WI38 (cell line): ENCODE data around the gene SETD6.
"Not testable (repeated sequence)": the region's sequence is repeated elsewhere in the genome, so short reads cannot be mapped to it uniquely, and the experiment has no call there.

Experiments used
- H3K4me3 ChIP-seq: 2 replicates; pipeline ENCODE4 v1.5.1; 2011; ENCODE audit warnings: low read depth, mild to moderate bottlenecking, control low read depth, low read length
- TF ChIP-seq, protein P1 (sequence below): IDR thresholded peaks from 2 replicates; pipeline ENCODE4 v1.5.1; 2012; ENCODE audit warnings: low read depth, mild to moderate bottlenecking, control low read depth, low read length

Gene SETD6

DNA sequence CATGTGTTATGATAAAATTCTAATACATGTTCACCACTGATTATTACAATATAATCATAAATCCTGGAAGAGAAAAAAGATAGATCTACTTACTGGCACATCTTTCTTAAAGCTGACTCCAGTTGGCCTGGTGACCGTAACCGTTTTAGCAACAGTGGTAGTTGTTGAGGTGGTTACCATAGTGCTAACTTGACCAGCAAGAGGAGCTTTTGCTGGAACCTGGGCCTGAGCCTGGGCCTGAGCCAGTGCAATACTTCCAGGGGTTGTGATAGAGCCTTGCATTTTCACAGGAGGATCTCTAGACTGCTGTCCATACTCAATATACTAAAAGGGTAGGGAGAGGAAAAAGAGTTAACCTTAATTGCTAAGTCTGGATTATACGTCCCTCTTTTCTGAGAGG, 36.2 kb downstream of the SETD6 start:
- TF ChIP-seq, protein P1, sequence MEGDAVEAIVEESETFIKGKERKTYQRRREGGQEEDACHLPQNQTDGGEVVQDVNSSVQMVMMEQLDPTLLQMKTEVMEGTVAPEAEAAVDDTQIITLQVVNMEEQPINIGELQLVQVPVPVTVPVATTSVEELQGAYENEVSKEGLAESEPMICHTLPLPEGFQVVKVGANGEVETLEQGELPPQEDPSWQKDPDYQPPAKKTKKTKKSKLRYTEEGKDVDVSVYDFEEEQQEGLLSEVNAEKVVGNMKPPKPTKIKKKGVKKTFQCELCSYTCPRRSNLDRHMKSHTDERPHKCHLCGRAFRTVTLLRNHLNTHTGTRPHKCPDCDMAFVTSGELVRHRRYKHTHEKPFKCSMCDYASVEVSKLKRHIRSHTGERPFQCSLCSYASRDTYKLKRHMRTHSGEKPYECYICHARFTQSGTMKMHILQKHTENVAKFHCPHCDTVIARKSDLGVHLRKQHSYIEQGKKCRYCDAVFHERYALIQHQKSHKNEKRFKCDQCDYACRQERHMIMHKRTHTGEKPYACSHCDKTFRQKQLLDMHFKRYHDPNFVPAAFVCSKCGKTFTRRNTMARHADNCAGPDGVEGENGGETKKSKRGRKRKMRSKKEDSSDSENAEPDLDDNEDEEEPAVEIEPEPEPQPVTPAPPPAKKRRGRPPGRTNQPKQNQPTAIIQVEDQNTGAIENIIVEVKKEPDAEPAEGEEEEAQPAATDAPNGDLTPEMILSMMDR, result no peak
- H3K4me3 ChIP-seq, result no peak overlapping the region

- TF ChIP-seq, protein P1, result no peak
- no peak overlapping the region for H3K4me3 ChIP-seq
Measured at GRCh38 chr16:58556678-58557077, 41.4 kb downstream of the SETD6 start.

DNA sequence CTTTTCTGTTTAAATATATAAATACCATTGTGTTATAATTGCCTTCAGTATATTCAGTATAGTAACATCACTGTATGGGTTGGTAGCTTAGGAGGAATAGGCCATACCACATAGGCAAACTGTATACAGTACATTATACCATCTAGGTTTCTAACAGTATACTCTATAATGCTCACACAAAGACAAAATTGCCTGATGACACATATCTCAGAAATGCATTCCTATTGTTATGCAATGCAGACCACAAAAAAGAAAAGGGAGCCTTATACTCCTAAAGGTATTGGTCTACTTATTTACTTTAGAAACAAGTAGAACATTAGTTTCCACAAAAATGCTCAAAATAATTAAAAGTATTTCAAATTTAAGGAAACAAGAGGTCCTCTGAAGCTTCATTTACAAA, 47.9 kb downstream of the SETD6 start:
- H3K4me3 ChIP-seq, result no peak overlapping the region
- TF ChIP-seq, protein P1, result no peak

- TF ChIP-seq, protein P1, result no peak
- no peak overlapping the region for H3K4me3 ChIP-seq
Measured at GRCh38 chr16:58563775-58564174, 48.5 kb downstream of the SETD6 start.

DNA sequence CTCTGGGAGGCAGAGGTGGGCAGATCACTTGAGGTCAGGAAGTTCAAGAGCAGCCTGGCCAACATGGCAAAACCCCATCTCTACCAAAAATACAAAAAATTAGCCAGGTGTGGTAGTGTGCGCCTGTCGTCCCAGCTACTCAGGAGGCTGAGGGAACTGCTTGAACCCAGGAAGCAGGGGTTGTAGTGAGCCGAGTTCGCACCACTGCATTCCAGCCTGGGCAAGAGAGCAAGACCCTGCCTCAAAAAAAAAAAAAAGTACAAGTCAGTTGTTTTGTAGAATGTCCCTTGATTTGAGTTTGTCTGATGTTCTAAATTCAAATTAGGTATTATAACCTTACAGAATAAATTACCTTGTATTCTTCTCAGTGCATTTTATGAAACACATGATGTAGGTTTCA, 50.4 kb downstream of the SETD6 start:
- not testable (repeated sequence) for H3K4me3 ChIP-seq
